HCT116 (cell line): ENCODE data around the gene CRISP1. TPM values are rescaled to one million over a fixed set of nuclear protein-coding genes. Genes with fewer than 3 reads are reported as not detected.

ENCODE experiments used
- CBX3 ChIP-seq: IDR thresholded peaks from 2 replicates; pipeline ENCODE4 v1.6.1; 2012; ENCODE audit warnings: low read depth
- TCF7L2 ChIP-seq: IDR thresholded peaks from 2 replicates; pipeline ENCODE4 v1.7.0; 2011; ENCODE audit warnings: borderline replicate concordance, inconsistent platforms; ENCODE audit not compliant: insufficient read depth, insufficient read length; ENCODE audit errors: extremely low read depth
- total RNA-seq: library from RNA; stranded (reverse); gene quantifications from one replicate; pipeline ENCODE4 v1.2.1, GENCODE V29; 2021; ENCODE audit not compliant: unreplicated experiment

CRISP1 gene
- total RNA-seq, 1 experiment from 2014 or later, result not detected

DNA sequence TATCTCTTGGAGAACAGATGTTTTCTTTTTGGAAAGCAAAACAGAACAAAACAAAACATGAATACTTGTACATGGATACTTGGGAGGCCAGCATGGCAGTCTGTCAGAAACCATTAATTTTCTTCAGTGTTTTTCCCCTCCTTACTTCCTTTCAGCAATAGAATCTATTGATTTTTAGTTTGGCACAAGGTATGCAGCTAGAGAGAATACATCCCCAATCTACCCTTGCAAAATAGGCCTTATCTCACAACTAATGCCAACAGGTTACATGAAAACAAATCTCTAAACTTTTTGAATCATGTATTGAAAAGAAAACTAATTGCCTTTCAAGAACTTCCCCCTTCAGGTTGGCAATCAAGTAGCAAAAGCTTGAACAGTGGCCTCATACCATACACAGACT, 82.1 kb downstream of the CRISP1 start (continued):
- TF ChIP-seq TCF7L2 (no peak), CBX3 (no peak)

Other genes starting within 250 kb of the CRISP1 start
- gene RHAG, start 229.7 kb downstream of the CRISP1 start, total RNA-seq, result 0.57 TPM
- not detected for gene CRISP2, start 153.0 kb downstream of the CRISP1 start, total RNA-seq
- not detected for gene CRISP3, start 122.1 kb downstream of the CRISP1 start, total RNA-seq
- not detected for gene PGK2, start 79.2 kb downstream of the CRISP1 start, total RNA-seq
- gene DEFB114, start 97.6 kb upstream of the CRISP1 start, total RNA-seq, result not detected
- gene DEFB113, start 103.1 kb upstream of the CRISP1 start, total RNA-seq, result not detected
- not detected for gene DEFB110, start 155.5 kb upstream of the CRISP1 start, total RNA-seq
- gene DEFB112, start 183.4 kb upstream of the CRISP1 start, total RNA-seq, result not detected